Neural progenitor cell (in vitro differentiated cells): ENCODE results near the gene ARHGAP26.

Source experiments
- CTCF ChIP-seq: fragments of 200-600 bp; sonication (generic); IDR thresholded peaks from 2 replicates; pipeline ENCODE4 v1.5.1; 2017; ENCODE audit warnings: antibody characterized with exemption, mild to moderate bottlenecking
- EZH2 ChIP-seq: fragments of 200-600 bp; sonication (generic); IDR thresholded peaks from 2 replicates; pipeline ENCODE4 v1.6.1; 2017; ENCODE audit warnings: antibody characterized with exemption, mild to moderate bottlenecking, moderate library complexity
- EZH2phosphoT487 ChIP-seq: fragments of 200-600 bp; sonication (generic); IDR thresholded peaks from 2 replicates; pipeline ENCODE4 v1.6.1; 2017; ENCODE audit warnings: antibody characterized with exemption

- TF ChIP-seq CTCF (no peak), EZH2 (no peak), EZH2phosphoT487 (no peak)
Measured at GRCh38 chr5:143061161-143061945, 291.2 kb downstream of the ARHGAP26 start.
